ENCODE results near the gene CFL1.

CFL1 gene

GRCh38 chr11:65826984-65827735, 30.8 kb downstream of the CFL1 start:
- H3K9me3 ChIP-seq (ENCODE audit: control insufficient read depth, insufficient read depth, low read length) = no peaks in the 10 kb centered on the region
- H3K27me3 ChIP-seq (ENCODE audit: control insufficient read depth, insufficient read depth, low read length) = no peaks in the 10 kb centered on the region
- WGBS (ENCODE audit: insufficient coverage, insufficient read length) = no CpG with 5 or more reads among the region's 8 CpGs
- H3K4me3 ChIP-seq (ENCODE audit: low read length) = no peak overlapping the region
- H3K4me1 ChIP-seq (ENCODE audit: control insufficient read depth, insufficient read depth, low read length) = no peaks in the 10 kb centered on the region
- H3K36me3 ChIP-seq (ENCODE audit: control insufficient read depth, insufficient read depth, low read length) = no peaks in the 10 kb centered on the region
- H3K27ac ChIP-seq (ENCODE audit: low read length) = no peak overlapping the region
- DNase-seq (ENCODE audit: low read depth, low spot score) = no peak

GRCh38 chr11:65822776-65823528, 35.0 kb downstream of the CFL1 start:
- 100% methylated on average over 3 of the region's 15 CpGs for WGBS (ENCODE audit: insufficient coverage, insufficient read length)
- no peak for DNase-seq (ENCODE audit: low read depth, low spot score)
- no peaks in the 10 kb centered on the region for H3K27me3 ChIP-seq (ENCODE audit: control insufficient read depth, insufficient read depth, low read length)
- H3K27ac ChIP-seq (ENCODE audit: low read length) = no peak overlapping the region
- H3K9me3 ChIP-seq (ENCODE audit: control insufficient read depth, insufficient read depth, low read length) = no peaks in the 10 kb centered on the region
- no peaks in the 10 kb centered on the region for H3K4me1 ChIP-seq (ENCODE audit: control insufficient read depth, insufficient read depth, low read length)
- H3K36me3 ChIP-seq (ENCODE audit: control insufficient read depth, insufficient read depth, low read length) = no peaks in the 10 kb centered on the region
- no peak overlapping the region for H3K4me3 ChIP-seq (ENCODE audit: low read length)

- DNase-seq (ENCODE audit: low read depth, low spot score) = no peak
- H3K9me3 ChIP-seq (ENCODE audit: control insufficient read depth, insufficient read depth, low read length) = no peaks in the 10 kb centered on the region
- no peak overlapping the region for H3K27ac ChIP-seq (ENCODE audit: low read length)
- no peaks in the 10 kb centered on the region for H3K4me1 ChIP-seq (ENCODE audit: control insufficient read depth, insufficient read depth, low read length)
- no peak overlapping the region for H3K4me3 ChIP-seq (ENCODE audit: low read length)
- H3K36me3 ChIP-seq (ENCODE audit: control insufficient read depth, insufficient read depth, low read length) = no peaks in the 10 kb centered on the region
- WGBS (ENCODE audit: insufficient coverage, insufficient read length) = no CpG with 5 or more reads among the region's 8 CpGs
- no peaks in the 10 kb centered on the region for H3K27me3 ChIP-seq (ENCODE audit: control insufficient read depth, insufficient read depth, low read length)
These were observed 36.9 kb downstream of the CFL1 start for GRCh38 chr11:65821107-65821506.

GRCh38 chr11:65817835-65818680, 39.9 kb downstream of the CFL1 start:
- Histone ChIP-seq H3K36me3 (ENCODE audit: control insufficient read depth, insufficient read depth, low read length) (no peaks in the 10 kb centered on the region), H3K9me3 (ENCODE audit: control insufficient read depth, insufficient read depth, low read length) (no peaks in the 10 kb centered on the region), H3K27me3 (ENCODE audit: control insufficient read depth, insufficient read depth, low read length) (no peaks in the 10 kb centered on the region), H3K4me1 (ENCODE audit: control insufficient read depth, insufficient read depth, low read length) (no peaks in the 10 kb centered on the region), H3K27ac (ENCODE audit: low read length) (no peak overlapping the region), H3K4me3 (ENCODE audit: low read length) (peak overlapping the region; percentile 71; the same call in 1 of the 2 replicates)
- DNase-seq (ENCODE audit: low read depth, low spot score) = peak; percentile 54
- WGBS (ENCODE audit: insufficient coverage, insufficient read length) = no CpG with 5 or more reads among the region's 74 CpGs

GRCh38 chr11:65817312-65817834, 40.6 kb downstream of the CFL1 start:
- no peaks in the 10 kb centered on the region for H3K4me1 ChIP-seq (ENCODE audit: control insufficient read depth, insufficient read depth, low read length)
- no peak overlapping the region; the same call in 1 of the 2 replicates for H3K4me3 ChIP-seq (ENCODE audit: low read length)

GRCh38 chr11:65816696-65817095, 41.3 kb downstream of the CFL1 start:
- H3K4me3 ChIP-seq (ENCODE audit: low read length) = no peak overlapping the region
- no peak overlapping the region for H3K27ac ChIP-seq (ENCODE audit: low read length)
- no CpG with 5 or more reads among the region's 3 CpGs for WGBS (ENCODE audit: insufficient coverage, insufficient read length)
- no peaks in the 10 kb centered on the region for H3K27me3 ChIP-seq (ENCODE audit: control insufficient read depth, insufficient read depth, low read length)
- no peaks in the 10 kb centered on the region for H3K9me3 ChIP-seq (ENCODE audit: control insufficient read depth, insufficient read depth, low read length)
- H3K4me1 ChIP-seq (ENCODE audit: control insufficient read depth, insufficient read depth, low read length) = no peaks in the 10 kb centered on the region
- no peaks in the 10 kb centered on the region for H3K36me3 ChIP-seq (ENCODE audit: control insufficient read depth, insufficient read depth, low read length)
- DNase-seq (ENCODE audit: low read depth, low spot score) = no peak

More at GRCh38 chr11:65817312-65817834, 40.6 kb downstream of the CFL1 start:
- no peaks in the 10 kb centered on the region for H3K36me3 ChIP-seq (ENCODE audit: control insufficient read depth, insufficient read depth, low read length)
- WGBS (ENCODE audit: insufficient coverage, insufficient read length) = no CpG with 5 or more reads among the region's 5 CpGs
- no peaks in the 10 kb centered on the region for H3K9me3 ChIP-seq (ENCODE audit: control insufficient read depth, insufficient read depth, low read length)
- no peak for DNase-seq (ENCODE audit: low read depth, low spot score)
- H3K27me3 ChIP-seq (ENCODE audit: control insufficient read depth, insufficient read depth, low read length) = no peaks in the 10 kb centered on the region
- H3K27ac ChIP-seq (ENCODE audit: low read length) = no peak overlapping the region

GRCh38 chr11:65814986-65815565, 42.9 kb downstream of the CFL1 start:
- DNase-seq (ENCODE audit: low read depth, low spot score) = no peak
- no peaks in the 10 kb centered on the region for H3K27me3 ChIP-seq (ENCODE audit: control insufficient read depth, insufficient read depth, low read length)
- H3K4me3 ChIP-seq (ENCODE audit: low read length) = no peak overlapping the region
- H3K27ac ChIP-seq (ENCODE audit: low read length) = no peak overlapping the region
- no CpG with 5 or more reads among the region's 16 CpGs for WGBS (ENCODE audit: insufficient coverage, insufficient read length)
- no peaks in the 10 kb centered on the region for H3K4me1 ChIP-seq (ENCODE audit: control insufficient read depth, insufficient read depth, low read length)
- no peaks in the 10 kb centered on the region for H3K36me3 ChIP-seq (ENCODE audit: control insufficient read depth, insufficient read depth, low read length)
- H3K9me3 ChIP-seq (ENCODE audit: control insufficient read depth, insufficient read depth, low read length) = no peaks in the 10 kb centered on the region

- H3K36me3 ChIP-seq (ENCODE audit: control insufficient read depth, insufficient read depth, low read length) = no peaks in the 10 kb centered on the region
- no peak overlapping the region for H3K4me3 ChIP-seq (ENCODE audit: low read length)
- no peaks in the 10 kb centered on the region for H3K27me3 ChIP-seq (ENCODE audit: control insufficient read depth, insufficient read depth, low read length)
- H3K9me3 ChIP-seq (ENCODE audit: control insufficient read depth, insufficient read depth, low read length) = no peaks in the 10 kb centered on the region
- no peaks in the 10 kb centered on the region for H3K4me1 ChIP-seq (ENCODE audit: control insufficient read depth, insufficient read depth, low read length)
- DNase-seq (ENCODE audit: low read depth, low spot score) = no peak
- WGBS (ENCODE audit: insufficient coverage, insufficient read length) = no CpG with 5 or more reads among the region's 18 CpGs
- no peak overlapping the region for H3K27ac ChIP-seq (ENCODE audit: low read length)
These were observed 43.6 kb downstream of the CFL1 start for GRCh38 chr11:65814131-65814985.

- no peaks in the 10 kb centered on the region for H3K9me3 ChIP-seq (ENCODE audit: control insufficient read depth, insufficient read depth, low read length)
- DNase-seq (ENCODE audit: low read depth, low spot score) = no peak
- no peaks in the 10 kb centered on the region for H3K27me3 ChIP-seq (ENCODE audit: control insufficient read depth, insufficient read depth, low read length)
- H3K27ac ChIP-seq (ENCODE audit: low read length) = no peak overlapping the region
- H3K4me1 ChIP-seq (ENCODE audit: control insufficient read depth, insufficient read depth, low read length) = no peaks in the 10 kb centered on the region
- WGBS (ENCODE audit: insufficient coverage, insufficient read length) = no CpG with 5 or more reads among the region's 19 CpGs
- no peaks in the 10 kb centered on the region for H3K36me3 ChIP-seq (ENCODE audit: control insufficient read depth, insufficient read depth, low read length)
- H3K4me3 ChIP-seq (ENCODE audit: low read length) = no peak overlapping the region
These were observed 46.1 kb downstream of the CFL1 start for GRCh38 chr11:65811764-65812475.
